H9 (cell line): ENCODE measurements around the gene RPS16. TPM values are rescaled to one million over a fixed set of nuclear protein-coding genes. Genes with fewer than 3 reads are reported as not detected.

Experiments used
- DNase-seq: peaks from one replicate; pipeline ENCODE4 v3.0.0-alpha.2; 2017
- H2AFZ ChIP-seq: one replicate; pipeline ENCODE4 v1.6.1; 2013; ENCODE audit warnings: mild to moderate bottlenecking, low read length, control low read depth, moderate library complexity
- H2AK5ac ChIP-seq: 2 replicates; pipeline ENCODE4 v1.6.1; 2013; ENCODE audit warnings: low read length, control low read depth, mixed read lengths; ENCODE audit not compliant: insufficient read length
- H2BK120ac ChIP-seq: one replicate; pipeline ENCODE4 v1.6.1; 2013; ENCODE audit warnings: low read depth, mild to moderate bottlenecking, low read length, control low read depth, inconsistent platforms; ENCODE audit not compliant: poor library complexity, severe bottlenecking
- H2BK12ac ChIP-seq: 2 replicates; pipeline ENCODE4 v1.6.1; 2013; ENCODE audit warnings: low read length, control low read depth, mixed read lengths, low read depth; ENCODE audit not compliant: insufficient read length
- H2BK15ac ChIP-seq: 2 replicates; pipeline ENCODE4 v1.6.1; 2013; ENCODE audit warnings: low read depth, low read length, control low read depth
- H2BK20ac ChIP-seq: one replicate; pipeline ENCODE4 v1.6.1; 2013; ENCODE audit warnings: low read depth, mild to moderate bottlenecking, low read length, control low read depth, inconsistent platforms; ENCODE audit not compliant: poor library complexity, severe bottlenecking
- H2BK5ac ChIP-seq: 2 replicates; pipeline ENCODE4 v1.6.1; 2013; ENCODE audit warnings: low read length, control low read depth, mixed read lengths; ENCODE audit not compliant: insufficient read length
- H3K14ac ChIP-seq: 2 replicates; pipeline ENCODE4 v1.6.1; 2013; ENCODE audit warnings: low read length, control low read depth; ENCODE audit not compliant: insufficient read depth
- H3K18ac ChIP-seq: 2 replicates; pipeline ENCODE4 v1.6.1; 2013; ENCODE audit warnings: low read depth, mild to moderate bottlenecking, mixed read lengths, low read length, control low read depth; ENCODE audit not compliant: insufficient read length
- H3K23ac ChIP-seq: 2 replicates; pipeline ENCODE4 v1.6.1; 2013; ENCODE audit warnings: low read length, control low read depth, mixed read lengths, low read depth; ENCODE audit not compliant: insufficient read length
- H3K23me2 ChIP-seq: 2 replicates; pipeline ENCODE4 v1.6.1; 2013; ENCODE audit warnings: low read depth, mild to moderate bottlenecking, mixed read lengths, low read length, control low read depth; ENCODE audit not compliant: insufficient read length, poor library complexity, severe bottlenecking
- H3K27ac ChIP-seq: 2 replicates; pipeline ENCODE4 v1.5.1; 2013; ENCODE audit warnings: low read length, control low read depth, mixed read lengths, low read depth; ENCODE audit not compliant: insufficient read length
- H3K27me3 ChIP-seq: 2 replicates; pipeline ENCODE4 v1.6.1; 2013; ENCODE audit warnings: low read length, control low read depth, inconsistent platforms; ENCODE audit not compliant: insufficient read depth
- H3K4ac ChIP-seq: 2 replicates; pipeline ENCODE4 v1.6.1; 2013; ENCODE audit warnings: low read depth, mild to moderate bottlenecking, control low read depth, inconsistent platforms, low read length, moderate library complexity
- H3K4me1 ChIP-seq: 2 replicates; pipeline ENCODE4 v1.6.1; 2013; ENCODE audit warnings: low read length, control low read depth, inconsistent platforms; ENCODE audit not compliant: insufficient read depth
- H3K4me2 ChIP-seq: 2 replicates; pipeline ENCODE4 v1.6.1; 2013; ENCODE audit warnings: low read length, control low read depth, mixed read lengths; ENCODE audit not compliant: insufficient read length, insufficient read depth
- H3K56ac ChIP-seq: 2 replicates; pipeline ENCODE4 v1.6.1; 2013; ENCODE audit warnings: low read depth, mild to moderate bottlenecking, mixed read lengths, low read length, control low read depth; ENCODE audit not compliant: insufficient read length
- H3K79me1 ChIP-seq: 2 replicates; pipeline ENCODE4 v1.6.1; 2013; ENCODE audit warnings: low read depth, mild to moderate bottlenecking, moderate library complexity, low read length, control low read depth, inconsistent platforms; ENCODE audit not compliant: insufficient read depth, poor library complexity, severe bottlenecking
- H3K79me2 ChIP-seq: 2 replicates; pipeline ENCODE4 v1.6.1; 2013; ENCODE audit warnings: low read length, control low read depth, inconsistent platforms; ENCODE audit not compliant: insufficient read depth
- H3K9ac ChIP-seq: 2 replicates; pipeline ENCODE4 v1.6.1; 2013; ENCODE audit warnings: low read length, control low read depth, mixed read lengths; ENCODE audit not compliant: insufficient read length; ENCODE audit errors: extremely low read depth
- H3K9me3 ChIP-seq: one replicate; pipeline ENCODE4 v1.6.1; 2013; ENCODE audit warnings: low read depth, low read length, inconsistent platforms; ENCODE audit not compliant: control insufficient read depth
- H3T11ph ChIP-seq: one replicate; pipeline ENCODE4 v1.6.1; 2013; ENCODE audit warnings: mild to moderate bottlenecking, low read length, control low read depth, inconsistent platforms
- H4K20me1 ChIP-seq: one replicate; pipeline ENCODE4 v1.6.1; 2013; ENCODE audit not compliant: control insufficient read depth, insufficient read length, insufficient read depth
- H4K5ac ChIP-seq: 2 replicates; pipeline ENCODE4 v1.6.1; 2013; ENCODE audit warnings: low read depth, mild to moderate bottlenecking, mixed read lengths, low read length, control low read depth; ENCODE audit not compliant: insufficient read length
- H4K8ac ChIP-seq: replicated peaks from 2 replicates; pipeline ENCODE4 v1.6.1; 2013; ENCODE audit warnings: low read length, control low read depth, mixed read lengths, low read depth; ENCODE audit not compliant: insufficient read length
- H4K91ac ChIP-seq: 2 replicates; pipeline ENCODE4 v1.6.1; 2013; ENCODE audit warnings: low read depth, mild to moderate bottlenecking, moderate library complexity, mixed read lengths, low read length, control low read depth; ENCODE audit not compliant: insufficient read length
- H3K27ac Mint-ChIP-seq, 3 experiments: 2 replicates in 2 of 3; 3 replicates in 1 of 3; pipeline ENCODE4 v1.8.0; 2020 to 2021; ENCODE audit warnings: mixed read lengths in 3 of 3, mild to moderate bottlenecking in 1 of 3, moderate library complexity in 1 of 3
- H3K27me3 Mint-ChIP-seq: 2 replicates; pipeline ENCODE4 v1.8.0; 2021; ENCODE audit warnings: low read depth, mild to moderate bottlenecking, moderate library complexity, mixed read lengths
- H3K36me3 Mint-ChIP-seq, 3 experiments: 2 replicates in 2 of 3; 3 replicates in 1 of 3; pipeline ENCODE4 v1.8.0; 2020 to 2021; ENCODE audit warnings: low read depth in 3 of 3, mixed read lengths in 3 of 3; ENCODE audit not compliant: insufficient read depth in 1 of 3
- H3K4me1 Mint-ChIP-seq, 2 experiments: 2 replicates each; pipeline ENCODE4 v1.8.0; 2020; ENCODE audit warnings: mixed read lengths in 2 of 2
- H3K4me3 Mint-ChIP-seq, 2 experiments: 2 replicates in 1 of 2; 3 replicates in 1 of 2; pipeline ENCODE4 v1.8.0; 2020 to 2021; ENCODE audit warnings: mild to moderate bottlenecking in 2 of 2, mixed read lengths in 2 of 2, moderate library complexity in 1 of 2
- H3K9me3 Mint-ChIP-seq, 2 experiments: 2 replicates in 1 of 2; 3 replicates in 1 of 2; pipeline ENCODE4 v1.8.0; 2020; ENCODE audit warnings: mild to moderate bottlenecking in 2 of 2, mixed read lengths in 2 of 2, moderate library complexity in 1 of 2
- CTCF ChIP-seq: fragments of 200-600 bp; sonication (generic); conservative IDR thresholded peaks from 3 replicates; pipeline ENCODE4 v1.8.0; 2021; ENCODE audit warnings: antibody characterized with exemption, mild to moderate bottlenecking
- WGBS: extraction: QIAGEN DNeasy Blood & Tissue Kit; methylation state at CpG from one replicate; pipeline ENCODE4 v1.1.7; 2013; ENCODE audit warnings: missing lambda C conversion rate, low lambda C conversion rate, mixed read lengths; ENCODE audit not compliant: insufficient read length; ENCODE audit errors: extremely low coverage; 5-methylcytosine and 5-hydroxymethylcytosine counted together
- total RNA-seq: library from RNA; stranded (reverse); gene quantifications from 2 replicates; pipeline ENCODE4 v1.2.1, GENCODE V29; 2021

Gene RPS16
- total RNA-seq, 1 experiment from 2014 or later, result 2,711 TPM

DNA sequence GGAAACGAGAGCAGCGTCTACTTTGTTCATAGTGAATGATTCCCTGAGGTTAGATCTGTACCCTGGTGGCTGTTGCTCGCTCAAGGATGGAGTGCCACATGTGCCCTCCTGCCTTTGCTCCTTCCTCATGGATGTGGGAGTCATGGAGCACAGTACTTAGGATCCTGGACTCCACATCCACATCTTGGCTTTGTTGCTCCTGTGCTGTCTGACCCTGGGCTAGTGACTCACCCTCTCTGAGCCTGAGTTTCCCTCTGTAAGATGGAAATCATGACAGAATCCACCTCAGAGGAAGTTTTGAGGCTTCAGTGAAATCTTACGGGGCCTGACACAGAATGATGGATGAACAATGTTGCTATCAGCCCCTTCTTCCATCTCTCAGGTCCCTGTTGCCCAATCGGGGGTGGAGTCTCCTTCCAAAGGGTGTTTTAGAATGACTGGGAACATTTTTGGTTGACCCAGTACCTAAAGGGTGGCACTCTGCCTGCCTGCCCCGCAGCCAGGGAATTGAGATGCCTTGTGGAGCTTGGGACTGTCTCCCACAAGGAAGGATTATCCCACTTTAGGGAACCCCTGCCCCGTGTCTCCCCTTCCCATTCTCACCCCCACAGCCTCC lies 35.1 kb upstream of the RPS16 start:
- Histone ChIP-seq H3K23me2 (no peaks in the 10 kb centered on the region), H3K27ac (no peak overlapping the region), H3K4ac (no peak overlapping the region), H3K14ac (no peak overlapping the region), H3K9me3 (no peaks in the 10 kb centered on the region), H4K8ac (no peak overlapping the region), H2BK12ac (no peak overlapping the region), H3K79me2 (no peaks in the 10 kb centered on the region), H3K18ac (no peak overlapping the region), H4K20me1 (peaks cover 3% of the 10 kb centered on the region), H3K56ac (no peak overlapping the region), H2BK120ac (no peak overlapping the region), H3K4me2 (no peak overlapping the region), H2BK15ac (no peak overlapping the region), H4K91ac (no peak overlapping the region), H2BK5ac (no peak overlapping the region), H3K4me1 (no peaks in the 10 kb centered on the region), H3K9ac (no peak overlapping the region), H3K23ac (no peak overlapping the region), H3K79me1 (no peaks in the 10 kb centered on the region), H3T11ph (no peak overlapping the region), H2AK5ac (no peak overlapping the region), H4K5ac (no peak overlapping the region), H2AFZ (no peak overlapping the region), H3K27me3 (no peaks in the 10 kb centered on the region), H2BK20ac (no peak overlapping the region)
- Mint-ChIP-seq H3K9me3 (no peaks in the 10 kb centered on the region; a peak in 1 of 5 replicates), H3K27ac (no peak overlapping the region), H3K27me3 (no peaks in the 10 kb centered on the region; the same call in 1 of the 2 replicates), H3K36me3 (peaks cover 51 to 84% (median 78%) of the 10 kb centered on the region in 3 experiments), H3K4me1 (peaks cover 0 to 5% of the 10 kb centered on the region in 2 experiments; a peak in 1 of 4 replicates), H3K4me3 (no peak overlapping the region)
- no CpG with 5 or more reads among the region's 7 CpGs for WGBS
- TF ChIP-seq CTCF, result no peak
- DNase-seq, result no peak
